Measurements from ENCODE around the gene NEXN. TPM values are rescaled to one million over a fixed set of nuclear protein-coding genes. Genes with fewer than 3 reads are reported as not detected.

NEXN gene
- polyA plus RNA-seq, 1 experiment = 7.8 TPM

- CTCF ChIA-PET = interaction anchor here (1.0 to 1.1 kb wide), 2 partner anchors 9 to 13 kb away, joined by 3 to 4 read pairs; partner anchors contain the start of gene FUBP1
- no peak for DNase-seq (ENCODE audit: low read depth)
- H3K27me3 ChIP-seq (ENCODE audit: control insufficient read depth, insufficient read depth, low read length) = no peaks in the 10 kb centered on the region
- POLR2A ChIA-PET = no interaction called here
- no peak overlapping the region for H3K4me3 ChIP-seq (ENCODE audit: low read depth, low read length)
- no peaks in the 10 kb centered on the region for H3K36me3 ChIP-seq (ENCODE audit: control insufficient read depth, insufficient read depth, low read length)
- no peak for TF ChIP-seq CTCF (IDR thresholded peaks at IDR 0.05; ENCODE audit: insufficient read depth, low read depth, low read length)
Observed at GRCh38 chr1:77991638-77992037, 103.2 kb downstream of the NEXN start.

Other genes starting within 250 kb of the NEXN start
- gene ZZZ3, start 206.0 kb upstream of the NEXN start, polyA plus RNA-seq (2011; rRNA removed) = 14.4 and 30.3 TPM in 2 replicates
- gene USP33, start 128.8 kb upstream of the NEXN start, polyA plus RNA-seq (2011; rRNA removed) = 31.3 and 44.2 TPM in 2 replicates
- 3.3 and 7.1 TPM in 2 replicates for gene MIGA1, start 109.0 kb upstream of the NEXN start, polyA plus RNA-seq (2011; rRNA removed)
- 79.0 and 96.2 TPM in 2 replicates for gene FUBP1, start 90.4 kb downstream of the NEXN start, polyA plus RNA-seq (2011; rRNA removed)
- 16.7 and 39.6 TPM in 2 replicates for gene DNAJB4, start 116.3 kb downstream of the NEXN start, polyA plus RNA-seq (2011; rRNA removed)
- 0.04 and 0.15 TPM in 2 replicates for gene GIPC2, start 157.3 kb downstream of the NEXN start, polyA plus RNA-seq (2011; rRNA removed)